A549 (cell line): ENCODE measurements around the gene TREM1. TPM values are rescaled to one million over a fixed set of nuclear protein-coding genes. Genes with fewer than 3 reads are reported as not detected.
"Not testable (repeated sequence)": the region's sequence is repeated elsewhere in the genome, so short reads cannot be mapped to it uniquely, and the experiment has no call there.

ENCODE experiments used
- ATAC-seq, 2 experiments: fragments of 200-7000 bp in 1 of 2; fragments of >200 bp in 1 of 2; cut with Nextera tagmentation in 1 of 2; cut with Tn5 transposase in 1 of 2; 3 replicates each; pipeline versions ENCODE4 v1.8.0 to v1.9.1; 2018 to 2020; ENCODE audit warnings: mild to moderate bottlenecking in 1 of 2, moderate library complexity in 1 of 2
- CTCF ChIA-PET: fragments of 300-600 bp; sonication (Branson Sonifier 250); formaldehyde crosslinking; extraction: SDS; loops from one replicate; lab custom pipeline; 2021; ENCODE audit warnings: antibody characterized with exemption, inconsistent platforms; lab: Yijun Ruan, JAX
- POLR2A ChIA-PET: fragments of 350-600 bp; formaldehyde crosslinking; extraction: SDS; loops from one replicate; lab custom pipeline; 2021; ENCODE audit warnings: antibody characterized with exemption, inconsistent platforms; lab: Yijun Ruan, JAX
- DNase-seq, 2 experiments: peaks; one replicate each; pipeline versions ENCODE4 v3.0.0 to v3.0.0-alpha.2; 2011 to 2016; ENCODE audit warnings: low read depth in 1 of 2, low spot score in 1 of 2
- FAIRE-seq: peaks from 2 replicates; lab custom pipeline; 2011; peaks lifted over from hg19 to GRCh38; lab: Jason Lieb, UNC
- H3K27ac ChIP-seq, 2 experiments: fragments of >200 bp; sonication (Bioruptor Twin); formaldehyde crosslinking; 3 replicates each; pipeline ENCODE4 v1.5.1; 2016 to 2017
- H3K4me1 ChIP-seq: fragments of >200 bp; sonication (Bioruptor Twin); formaldehyde crosslinking; 3 replicates; pipeline ENCODE4 v1.6.1; 2016
- H3K4me2 ChIP-seq: fragments of >200 bp; sonication (Bioruptor Twin); formaldehyde crosslinking; 3 replicates; pipeline ENCODE4 v1.6.1; 2016
- H3K4me3 ChIP-seq: fragments of >200 bp; sonication (Bioruptor Twin); formaldehyde crosslinking; 3 replicates; pipeline ENCODE4 v1.5.1; 2016
- H3K9me3 ChIP-seq: fragments of >200 bp; sonication (Bioruptor Twin); formaldehyde crosslinking; 3 replicates; pipeline ENCODE4 v1.6.1; 2016
- CHD2 ChIP-seq: fragments of 150-350 bp; IDR thresholded peaks from 2 replicates; pipeline ENCODE4 v1.6.1; 2014; ENCODE audit warnings: low read length; ENCODE audit not compliant: partially characterized antibody
- CHD4 ChIP-seq: fragments of 200-600 bp; sonication (generic); IDR thresholded peaks from 2 replicates; pipeline ENCODE4 v1.6.1; 2016; ENCODE audit warnings: antibody characterized with exemption, mild to moderate bottlenecking, borderline replicate concordance
- EHF ChIP-seq: fragments of 250-450 bp; sonication (Bioruptor Pico); IDR thresholded peaks from 2 replicates; pipeline ENCODE4 v1.5.0; 2020; ENCODE audit warnings: mild to moderate bottlenecking
- EHMT2 ChIP-seq: fragments of 200-600 bp; sonication (generic); IDR thresholded peaks from 2 replicates; pipeline ENCODE4 v1.6.1; 2016; ENCODE audit warnings: antibody characterized with exemption, low read depth, mild to moderate bottlenecking, moderate library complexity
- ELK1 ChIP-seq: fragments of 150-350 bp; IDR thresholded peaks from 2 replicates; pipeline ENCODE4 v1.6.1; 2014; ENCODE audit warnings: low read depth, mild to moderate bottlenecking, low read length
- EP300 ChIP-seq, 2 experiments: fragments of >200 bp; sonication (Bioruptor Twin); formaldehyde crosslinking; IDR thresholded peaks; 2 replicates in 1 of 2; 3 replicates in 1 of 2; pipeline ENCODE4 v1.6.1; 2016 to 2017
- ESRRA ChIP-seq: fragments of 150-350 bp; IDR thresholded peaks from 2 replicates; pipeline ENCODE4 v1.6.1; 2014; ENCODE audit warnings: mild to moderate bottlenecking, low read length, borderline replicate concordance
- HMGXB4 ChIP-seq: fragments of 250-450 bp; sonication (Bioruptor Pico); IDR thresholded peaks from 2 replicates; pipeline ENCODE4 v1.5.0; 2021; ENCODE audit warnings: mild to moderate bottlenecking, moderate library complexity, borderline replicate concordance
- JUNB ChIP-seq: fragments of >200 bp; sonication (Bioruptor Twin); formaldehyde crosslinking; IDR thresholded peaks from 2 replicates; pipeline ENCODE4 v1.6.1; 2016
- KDM5A ChIP-seq: fragments of 200-600 bp; sonication (generic); IDR thresholded peaks from 2 replicates; pipeline ENCODE4 v1.6.1; 2016; ENCODE audit warnings: antibody characterized with exemption, mild to moderate bottlenecking
- NFE2L2 ChIP-seq: fragments of 150-350 bp; conservative IDR thresholded peaks from 2 replicates; pipeline ENCODE4 v1.6.1; 2014; ENCODE audit warnings: low read length
- RFX5 ChIP-seq: fragments of 450-650 bp; IDR thresholded peaks from 2 replicates; pipeline ENCODE4 v1.7.1; 2014; ENCODE audit warnings: antibody characterized with exemption, mild to moderate bottlenecking, moderate library complexity
- RNF2 ChIP-seq: fragments of 200-600 bp; sonication (generic); IDR thresholded peaks from 2 replicates; pipeline ENCODE4 v1.6.1; 2016; ENCODE audit warnings: low read depth, mild to moderate bottlenecking, antibody characterized with exemption, moderate library complexity, borderline replicate concordance
- SMC3 ChIP-seq: fragments of >200 bp; sonication (Bioruptor Twin); formaldehyde crosslinking; IDR thresholded peaks from 3 replicates; pipeline ENCODE4 v1.6.1; 2018; ENCODE audit warnings: inconsistent platforms
- WGBS: methylation state at CpG from one replicate; pipeline ENCODE4 v1.1.6; 2017; ENCODE audit errors: missing lambda C conversion rate; 5-methylcytosine and 5-hydroxymethylcytosine counted together
- polyA plus RNA-seq, 4 experiments: library from polyadenylated mRNA; depleted of rRNA in 3 of 4; stranded (reverse); fragments of >200 nt; fragmentation: RNase III in 1 of 4; extraction: RNeasy Plus Mini Kit Qiagen cat#74134 plus additional on column Dnase treatment in 1 of 4; gene quantifications; 2 replicates in 3 of 4; 3 replicates in 1 of 4; pipeline ENCODE4 v1.2.3, GENCODE V29; 2011 to 2017
- TF ChIP-seq, protein P1 (sequence below): fragments of 200-600 bp; sonication (generic); IDR thresholded peaks from 2 replicates; pipeline ENCODE4 v1.6.1; 2016; ENCODE audit warnings: antibody characterized with exemption, mild to moderate bottlenecking, moderate library complexity
- TF ChIP-seq, protein P2 (sequence below): fragments of >200 bp; sonication (Bioruptor Twin); formaldehyde crosslinking; IDR thresholded peaks from 3 replicates; pipeline ENCODE4 v1.5.1; 2016
- TF ChIP-seq, protein P3 (sequence below): fragments of 250-450 bp; sonication (Bioruptor Pico); IDR thresholded peaks from 2 replicates; pipeline ENCODE4 v1.5.0; 2020; ENCODE audit warnings: low read depth, mild to moderate bottlenecking, moderate library complexity
- TF ChIP-seq, protein P4 (sequence below): IDR thresholded peaks from 2 replicates; pipeline ENCODE4 v1.6.1; 2012

TREM1 gene
- polyA plus RNA-seq, 2 of the 4 experiments (the other 2 are of a cell fraction) = not detected

GRCh38 chr6:41298785-41299502, 12.5 kb upstream of the TREM1 start:
- TF ChIP-seq JUNB (no peak), HMGXB4 (no peak), EHMT2 (no peak), CHD2 (no peak)
- TF ChIP-seq, protein P1, sequence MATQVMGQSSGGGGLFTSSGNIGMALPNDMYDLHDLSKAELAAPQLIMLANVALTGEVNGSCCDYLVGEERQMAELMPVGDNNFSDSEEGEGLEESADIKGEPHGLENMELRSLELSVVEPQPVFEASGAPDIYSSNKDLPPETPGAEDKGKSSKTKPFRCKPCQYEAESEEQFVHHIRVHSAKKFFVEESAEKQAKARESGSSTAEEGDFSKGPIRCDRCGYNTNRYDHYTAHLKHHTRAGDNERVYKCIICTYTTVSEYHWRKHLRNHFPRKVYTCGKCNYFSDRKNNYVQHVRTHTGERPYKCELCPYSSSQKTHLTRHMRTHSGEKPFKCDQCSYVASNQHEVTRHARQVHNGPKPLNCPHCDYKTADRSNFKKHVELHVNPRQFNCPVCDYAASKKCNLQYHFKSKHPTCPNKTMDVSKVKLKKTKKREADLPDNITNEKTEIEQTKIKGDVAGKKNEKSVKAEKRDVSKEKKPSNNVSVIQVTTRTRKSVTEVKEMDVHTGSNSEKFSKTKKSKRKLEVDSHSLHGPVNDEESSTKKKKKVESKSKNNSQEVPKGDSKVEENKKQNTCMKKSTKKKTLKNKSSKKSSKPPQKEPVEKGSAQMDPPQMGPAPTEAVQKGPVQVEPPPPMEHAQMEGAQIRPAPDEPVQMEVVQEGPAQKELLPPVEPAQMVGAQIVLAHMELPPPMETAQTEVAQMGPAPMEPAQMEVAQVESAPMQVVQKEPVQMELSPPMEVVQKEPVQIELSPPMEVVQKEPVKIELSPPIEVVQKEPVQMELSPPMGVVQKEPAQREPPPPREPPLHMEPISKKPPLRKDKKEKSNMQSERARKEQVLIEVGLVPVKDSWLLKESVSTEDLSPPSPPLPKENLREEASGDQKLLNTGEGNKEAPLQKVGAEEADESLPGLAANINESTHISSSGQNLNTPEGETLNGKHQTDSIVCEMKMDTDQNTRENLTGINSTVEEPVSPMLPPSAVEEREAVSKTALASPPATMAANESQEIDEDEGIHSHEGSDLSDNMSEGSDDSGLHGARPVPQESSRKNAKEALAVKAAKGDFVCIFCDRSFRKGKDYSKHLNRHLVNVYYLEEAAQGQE = no peak
- TF ChIP-seq, all 56 proteins: peak for 0
- Histone ChIP-seq H3K4me2 (no peak overlapping the region), H3K9me3 (no peaks in the 10 kb centered on the region; the same call in 2 of the 3 replicates), H3K4me3 (no peak overlapping the region), H3K4me1 (no peaks in the 10 kb centered on the region), H3K27ac (no peak overlapping the region)
- CTCF ChIA-PET = interaction anchor here (3.0 kb wide), 1 partner anchor 21 kb away, joined by 9 read pairs; no protein-coding TSS in a partner anchor
- WGBS = 0% methylated on average over 3 of the region's 3 CpGs
- DNase-seq = no peak
- no peak for ATAC-seq
- no peak for FAIRE-seq
- POLR2A ChIA-PET = no interaction called here

DNA sequence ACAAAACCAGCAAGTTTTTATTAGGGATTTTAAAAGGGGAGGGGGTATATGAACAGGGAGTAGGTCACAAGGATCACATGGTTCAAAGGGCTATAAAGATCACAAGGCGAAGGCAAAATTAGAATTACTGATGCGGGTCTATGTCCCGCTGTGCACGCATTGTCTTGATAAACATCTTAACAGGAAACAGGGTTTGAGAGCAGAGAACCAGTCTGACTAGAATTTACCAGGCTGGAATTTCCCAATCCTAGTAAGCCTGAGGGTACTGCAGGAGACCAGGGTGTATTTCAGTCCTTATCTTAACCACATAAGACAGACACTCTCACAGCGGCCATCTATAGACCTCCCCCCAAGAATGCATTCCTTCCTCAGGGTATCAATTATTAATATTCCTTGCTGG, 10.8 kb upstream of the TREM1 start:
- H3K27ac ChIP-seq, H3K4me3 ChIP-seq, FAIRE-seq, DNase-seq, POLR2A ChIA-PET, H3K4me1 ChIP-seq, H3K9me3 ChIP-seq, H3K4me2 ChIP-seq, ATAC-seq: not testable (repeated sequence)
- CTCF ChIA-PET = interaction anchor here (1.0 kb wide), 1 partner anchor 21 kb away, joined by 3 read pairs; no protein-coding TSS in a partner anchor
- 25% methylated on average over 5 of the region's 5 CpGs for WGBS

DNA sequence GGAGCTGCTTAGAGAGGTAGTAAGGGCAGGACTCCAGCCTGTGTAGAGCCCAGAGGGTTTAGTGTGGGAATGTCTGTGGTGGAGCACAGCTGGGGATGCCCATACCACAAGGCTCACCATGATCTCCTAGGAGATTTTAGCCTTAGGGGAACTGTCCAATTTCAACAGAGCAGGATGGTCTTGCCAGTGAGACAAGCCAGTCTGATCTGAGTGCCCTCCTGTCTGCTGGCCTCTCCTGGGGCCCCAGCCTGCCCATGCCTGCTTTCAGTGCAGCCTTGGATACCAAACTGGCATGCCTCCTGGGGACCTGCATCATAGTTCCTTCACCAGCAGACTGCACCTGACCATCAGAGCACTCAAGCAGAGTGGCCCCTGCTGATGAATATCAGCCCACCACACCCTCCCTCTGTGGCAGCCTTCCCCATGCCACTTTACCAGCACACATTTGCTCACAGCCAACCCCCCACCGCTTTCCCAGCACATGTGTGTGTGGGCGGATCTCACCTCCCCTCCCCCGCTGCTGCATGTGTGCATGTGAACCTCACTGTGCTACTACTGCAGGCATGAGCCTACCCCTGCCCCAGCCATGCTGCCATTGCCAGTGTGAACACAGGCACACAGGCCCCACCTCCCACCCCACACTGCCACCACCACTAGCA, 7.9 kb upstream of the TREM1 start:
- FAIRE-seq (no peak), DNase-seq (no peak), ATAC-seq (no peak; a peak in 1 of 6 replicates)
- H3K4me2 ChIP-seq = no peak overlapping the region
- CTCF ChIA-PET = interaction anchor here (1.0 kb wide), 1 partner anchor 13 kb away, joined by 3 read pairs; no protein-coding TSS in a partner anchor
- H3K4me1 ChIP-seq = no peaks in the 10 kb centered on the region
- H3K27ac ChIP-seq = no peak overlapping the region
- POLR2A ChIA-PET = no interaction called here
- no peaks in the 10 kb centered on the region for H3K9me3 ChIP-seq
- no peak for TF ChIP-seq RNF2
- no peak for TF ChIP-seq ESRRA
- TF ChIP-seq, protein P2, sequence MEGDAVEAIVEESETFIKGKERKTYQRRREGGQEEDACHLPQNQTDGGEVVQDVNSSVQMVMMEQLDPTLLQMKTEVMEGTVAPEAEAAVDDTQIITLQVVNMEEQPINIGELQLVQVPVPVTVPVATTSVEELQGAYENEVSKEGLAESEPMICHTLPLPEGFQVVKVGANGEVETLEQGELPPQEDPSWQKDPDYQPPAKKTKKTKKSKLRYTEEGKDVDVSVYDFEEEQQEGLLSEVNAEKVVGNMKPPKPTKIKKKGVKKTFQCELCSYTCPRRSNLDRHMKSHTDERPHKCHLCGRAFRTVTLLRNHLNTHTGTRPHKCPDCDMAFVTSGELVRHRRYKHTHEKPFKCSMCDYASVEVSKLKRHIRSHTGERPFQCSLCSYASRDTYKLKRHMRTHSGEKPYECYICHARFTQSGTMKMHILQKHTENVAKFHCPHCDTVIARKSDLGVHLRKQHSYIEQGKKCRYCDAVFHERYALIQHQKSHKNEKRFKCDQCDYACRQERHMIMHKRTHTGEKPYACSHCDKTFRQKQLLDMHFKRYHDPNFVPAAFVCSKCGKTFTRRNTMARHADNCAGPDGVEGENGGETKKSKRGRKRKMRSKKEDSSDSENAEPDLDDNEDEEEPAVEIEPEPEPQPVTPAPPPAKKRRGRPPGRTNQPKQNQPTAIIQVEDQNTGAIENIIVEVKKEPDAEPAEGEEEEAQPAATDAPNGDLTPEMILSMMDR = no peak
- TF ChIP-seq, protein P3, sequence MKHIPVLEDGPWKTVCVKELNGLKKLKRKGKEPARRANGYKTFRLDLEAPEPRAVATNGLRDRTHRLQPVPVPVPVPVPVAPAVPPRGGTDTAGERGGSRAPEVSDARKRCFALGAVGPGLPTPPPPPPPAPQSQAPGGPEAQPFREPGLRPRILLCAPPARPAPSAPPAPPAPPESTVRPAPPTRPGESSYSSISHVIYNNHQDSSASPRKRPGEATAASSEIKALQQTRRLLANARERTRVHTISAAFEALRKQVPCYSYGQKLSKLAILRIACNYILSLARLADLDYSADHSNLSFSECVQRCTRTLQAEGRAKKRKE (CRISPR knock-in tag) = no peak
- TF ChIP-seq SMC3 = no peak
- no peak for TF ChIP-seq NFE2L2
- TF ChIP-seq EP300 (IDR thresholded peaks at IDR 0.05) = no peak
- TF ChIP-seq CHD4 = no peak
- no peak for TF ChIP-seq ELK1
- no peak for TF ChIP-seq KDM5A
- no peak for TF ChIP-seq EHF (CRISPR knock-in tag)
- TF ChIP-seq, protein P4, sequence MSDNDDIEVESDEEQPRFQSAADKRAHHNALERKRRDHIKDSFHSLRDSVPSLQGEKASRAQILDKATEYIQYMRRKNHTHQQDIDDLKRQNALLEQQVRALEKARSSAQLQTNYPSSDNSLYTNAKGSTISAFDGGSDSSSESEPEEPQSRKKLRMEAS = no peak
- TF ChIP-seq RFX5 = no peak
- WGBS = no CpG with 5 or more reads among the region's 3 CpGs
- H3K4me3 ChIP-seq = no peak overlapping the region
